K562 (cell line): ENCODE measurements around the gene SPTBN4. TPM values are rescaled to one million over a fixed set of nuclear protein-coding genes. Genes with fewer than 3 reads are reported as not detected.

Source experiments
- ATAC-seq: fragments of 200-7000 bp; cut with Tn5 transposase; 3 replicates; pipeline ENCODE4 v1.9.1; 2020; ENCODE audit warnings: moderate library complexity
- BruUV-seq: library from RNA; stranded (reverse); fragments of 400-500 nt; replicated peaks from 2 replicates; lab custom pipeline; 2021; lab: Mats Ljungman, UMichigan
- CTCF ChIA-PET: fragments of 300-600 bp; formaldehyde crosslinking; extraction: SDS; loops from one replicate; lab custom pipeline; 2021; ENCODE audit warnings: low intra/inter-chr PET ratio; lab: Yijun Ruan, JAX
- POLR2A ChIA-PET: fragments of 300-600, 350-650 bp; sonication (Branson Sonifier 250); formaldehyde crosslinking; extraction: SDS; loops from one replicate; lab custom pipeline; 2021; ENCODE audit warnings: antibody characterized with exemption, inconsistent platforms; lab: Yijun Ruan, JAX
- DNase-seq, 4 experiments: peaks; one replicate each; pipeline versions ENCODE4 v3.0.0 to v3.0.0-alpha.2; 2011 to 2018; ENCODE audit warnings: low spot score in 3 of 4, mixed read lengths in 3 of 4; ENCODE audit errors: extremely low read depth in 1 of 4
- FAIRE-seq: peaks from 2 replicates; lab custom pipeline; 2011; peaks lifted over from hg19 to GRCh38; lab: Jason Lieb, UNC
- H2AFZ ChIP-seq: 2 replicates; pipeline ENCODE4 v1.6.0; 2011; ENCODE audit warnings: low read depth, low read length, control low read depth, inconsistent platforms
- H3K27ac ChIP-seq: fragments of 200-600 bp; 3 replicates; pipeline ENCODE4 v1.8.0; 2011; ENCODE audit warnings: low read depth, mild to moderate bottlenecking, control low read depth, inconsistent platforms, low read length, moderate library complexity, mixed read lengths; ENCODE audit errors: extremely low read depth
- H3K27me3 ChIP-seq, 2 experiments: fragments of 300-600 bp in 1 of 2; 2 replicates in 1 of 2; 3 replicates in 1 of 2; pipeline versions ENCODE4 v1.6.0 to v1.8.0; 2011; ENCODE audit warnings: inconsistent platforms in 2 of 2, low read length in 2 of 2, mild to moderate bottlenecking in 1 of 2, mixed read lengths in 1 of 2, moderate library complexity in 1 of 2; ENCODE audit not compliant: control insufficient read depth in 2 of 2, insufficient read depth in 2 of 2
- H3K36me3 ChIP-seq: fragments of 300-600 bp; 3 replicates; pipeline ENCODE4 v1.8.0; 2011; ENCODE audit warnings: mild to moderate bottlenecking, low read length, inconsistent platforms; ENCODE audit not compliant: control insufficient read depth, insufficient read depth
- H3K4me1 ChIP-seq, 2 experiments: fragments of 200-600 bp in 1 of 2; replicated peaks in 1 of 2; 2 replicates in 1 of 2; 3 replicates in 1 of 2; pipeline versions ENCODE4 v1.5.1 to v1.8.0; 2011; ENCODE audit warnings: inconsistent platforms in 2 of 2, low read length in 2 of 2, mild to moderate bottlenecking in 1 of 2, mixed read lengths in 1 of 2, moderate library complexity in 1 of 2; ENCODE audit not compliant: control insufficient read depth in 2 of 2, insufficient read depth in 2 of 2
- H3K4me2 ChIP-seq: 2 replicates; pipeline ENCODE4 v1.6.1; 2011; ENCODE audit warnings: low read length, control low read depth, inconsistent platforms, mixed read lengths; ENCODE audit not compliant: insufficient read depth
- H3K4me3 ChIP-seq: fragments of 200-600 bp; sonication (generic), shearing (Covaris generic); 2 replicates; pipeline ENCODE4 v1.5.1; 2016; ENCODE audit warnings: control low read depth, inconsistent platforms
- H3K79me2 ChIP-seq: fragments of 200-600 bp; 3 replicates; pipeline ENCODE4 v1.8.0; 2011; ENCODE audit warnings: low read length, inconsistent platforms; ENCODE audit not compliant: control insufficient read depth, insufficient read depth
- H3K9ac ChIP-seq, 2 experiments: 2 replicates each; pipeline versions ENCODE4 v1.6.0 to v1.6.1; 2011; ENCODE audit warnings: low read depth in 2 of 2, low read length in 2 of 2, control low read depth in 1 of 2, inconsistent platforms in 1 of 2, mild to moderate bottlenecking in 1 of 2, mixed read lengths in 1 of 2; ENCODE audit not compliant: insufficient read depth in 1 of 2
- H3K9me1 ChIP-seq: one replicate; pipeline ENCODE4 v1.6.0; 2011; ENCODE audit warnings: inconsistent platforms, mild to moderate bottlenecking, low read length, moderate library complexity; ENCODE audit not compliant: control insufficient read depth, insufficient read depth
- H3K9me3 ChIP-seq: replicated peaks from 2 replicates; pipeline ENCODE4 v1.5.1; 2011; ENCODE audit warnings: low read depth, low read length, inconsistent platforms; ENCODE audit not compliant: control insufficient read depth, insufficient read depth
- H4K20me1 ChIP-seq: replicated peaks from 2 replicates; pipeline ENCODE4 v1.6.1; 2011; ENCODE audit warnings: low read length, inconsistent platforms, mixed read lengths; ENCODE audit not compliant: control insufficient read depth, insufficient read depth
- ARNT ChIP-seq, 2 experiments: fragments of 450-650 bp; IDR thresholded peaks; 2 replicates each; pipeline ENCODE4 v1.6.1; 2016; ENCODE audit warnings: mild to moderate bottlenecking in 1 of 2
- ATF1 ChIP-seq, 2 experiments: fragments of 450-650 bp in 1 of 2; IDR thresholded peaks; 2 replicates each; pipeline ENCODE4 v1.6.1; 2016; ENCODE audit warnings: missing compliant biosample characterization in 1 of 2, missing genetic modification characterization in 1 of 2
- NFIC ChIP-seq: fragments of 450-650 bp; IDR thresholded peaks from 2 replicates; pipeline ENCODE4 v1.6.1; 2017; ENCODE audit warnings: mild to moderate bottlenecking, inconsistent platforms
- NR1H2 ChIP-seq: sonication (generic); formaldehyde crosslinking; IDR thresholded peaks from 2 replicates; pipeline ENCODE4 v1.4.0; 2020; ENCODE audit warnings: mild to moderate bottlenecking, missing genetic modification reagents
- NR2C1 ChIP-seq, 2 experiments: fragments of 450-650 bp; IDR thresholded peaks; 2 replicates each; pipeline ENCODE4 v1.6.1; 2017; ENCODE audit warnings: mild to moderate bottlenecking in 2 of 2, antibody characterized with exemption in 1 of 2, inconsistent platforms in 1 of 2, missing compliant biosample characterization in 1 of 2, missing genetic modification characterization in 1 of 2
- NR4A1 ChIP-seq, 2 experiments: fragments of 250-450 bp in 1 of 2; fragments of 450-650 bp in 1 of 2; sonication (Bioruptor Pico) in 1 of 2; IDR thresholded peaks; 2 replicates each; pipeline versions ENCODE4 v1.4.0 to v1.6.1; 2016 to 2020; ENCODE audit warnings: mild to moderate bottlenecking in 2 of 2, missing compliant biosample characterization in 1 of 2, missing genetic modification characterization in 1 of 2, moderate library complexity in 1 of 2
- POU5F1 ChIP-seq: fragments of 150-350 bp; IDR thresholded peaks from 2 replicates; pipeline ENCODE4 v1.6.1; 2014; ENCODE audit warnings: borderline replicate concordance, low read length, low read depth, mild to moderate bottlenecking; ENCODE audit not compliant: partially characterized antibody
- RAD51 ChIP-seq: fragments of 450-650 bp; IDR thresholded peaks from 2 replicates; pipeline ENCODE4 v1.7.1; 2016; ENCODE audit warnings: low read depth, mild to moderate bottlenecking, borderline replicate concordance
- SIN3B ChIP-seq: fragments of 450-650 bp; IDR thresholded peaks from 2 replicates; pipeline ENCODE4 v1.6.1; 2017; ENCODE audit warnings: low read depth, mild to moderate bottlenecking, moderate library complexity
- TAF7 ChIP-seq: fragments of 450-650 bp; IDR thresholded peaks from 2 replicates; pipeline ENCODE4 v1.6.1; 2016; ENCODE audit warnings: missing genetic modification characterization, missing compliant biosample characterization
- TEAD1 ChIP-seq, 2 experiments: fragments of 450-650 bp in 1 of 2; sonication (generic) in 1 of 2; formaldehyde crosslinking; IDR thresholded peaks; 2 replicates each; pipeline versions ENCODE4 v1.4.0 to v1.8.0; 2020 to 2022; ENCODE audit warnings: mild to moderate bottlenecking in 2 of 2, missing genetic modification reagents in 1 of 2
- ZNF165 ChIP-seq: fragments of 250-450 bp; sonication (Bioruptor Pico); IDR thresholded peaks from 2 replicates; pipeline ENCODE4 v1.4.0; 2020; ENCODE audit warnings: borderline replicate concordance
- WGBS: fragments of 100-300 bp; shearing (Covaris generic); methylation state at CpG from one replicate; pipeline ENCODE4 v1.1.6; 2016; ENCODE audit warnings: low coverage, mixed read lengths; ENCODE audit not compliant: insufficient coverage; ENCODE audit errors: missing lambda C conversion rate; 5-methylcytosine and 5-hydroxymethylcytosine counted together
- in situ Hi-C: fragments of 300-500 bp; cut with MboI; formaldehyde crosslinking; loops from 4 replicates; pipeline ENCODE4 v1.15.0; 2018; ENCODE audit warnings: inconsistent platforms, mixed read lengths
- intact Hi-C: fragments of 100-400 bp; cut with micrococcal nuclease; formaldehyde crosslinking; loops from 2 replicates; pipeline ENCODE4 v1.14.2; 2022
- polyA plus RNA-seq, 8 experiments: library from polyadenylated mRNA; depleted of rRNA in 4 of 8; stranded (reverse) in 5 of 8; unstranded in 3 of 8; fragments of >200 nt; fragmentation: Nextera tagmentation in 2 of 8; fragmentation: Illumina TruSeq in 1 of 8; extraction: Ambion mirVana in 2 of 8; extraction: Trizol in 1 of 8; gene quantifications; 2 replicates each; pipeline versions ENCODE4 v1.2.1 to v1.2.3, GENCODE V29; 2011 to 2014; ENCODE audit warnings: inconsistent platforms in 1 of 8, missing spikeins in 1 of 8
- total RNA-seq, 7 experiments: library from RNA; depleted of rRNA in 6 of 7; stranded (reverse); fragments of >200 nt in 6 of 7; fragmentation: Illumina TruSeq in 2 of 7; extraction: Trizol in 2 of 7; gene quantifications; 2 replicates each; pipeline versions ENCODE4 v1.2.1 to v1.2.3, GENCODE V29; 2011 to 2021; ENCODE audit warnings: low replicate concordance in 1 of 7
- TF ChIP-seq, protein P1 (sequence below): fragments of 250-450 bp; sonication (Bioruptor Pico); IDR thresholded peaks from 2 replicates; pipeline ENCODE4 v1.8.0; 2022; ENCODE audit warnings: moderate library complexity, mild to moderate bottlenecking, inconsistent platforms
- TF ChIP-seq, protein P2 (sequence below): IDR thresholded peaks from 2 replicates; pipeline ENCODE4 v1.6.1; 2012; ENCODE audit warnings: low read depth, low read length, improper control_type of control experiment, borderline replicate concordance
- TF ChIP-seq, protein P3 (sequence below): fragments of 450-650 bp; conservative IDR thresholded peaks from 2 replicates; pipeline ENCODE4 v1.6.1; 2016; ENCODE audit warnings: missing genetic modification characterization, low read depth, mild to moderate bottlenecking, missing compliant biosample characterization, moderate library complexity

SPTBN4 gene
- total and polyA plus RNA-seq, 9 of the 15 experiments (the other 6 are each of a cell fraction or from before 2014, with no cell fraction given), result 0.01 to 1.5 (median 0.86) TPM

DNA sequence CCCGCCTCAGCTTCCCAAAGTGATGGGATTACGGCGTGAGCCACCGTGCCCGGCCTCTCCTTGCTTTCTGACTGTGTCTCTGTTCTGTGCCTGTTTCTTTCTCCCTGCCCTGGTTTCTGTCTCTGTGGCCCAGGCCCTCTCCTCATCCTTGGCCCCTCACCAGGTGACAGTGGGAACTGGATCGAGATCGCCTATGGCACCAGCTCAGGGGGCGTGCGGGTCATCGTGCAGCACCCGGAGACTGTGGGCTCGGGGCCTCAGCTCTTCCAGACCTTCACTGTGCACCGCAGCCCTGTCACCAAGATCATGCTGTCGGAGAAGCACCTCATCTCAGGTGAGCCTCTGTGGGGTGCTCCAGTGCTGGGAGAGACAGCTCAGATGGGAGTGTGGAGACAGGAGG, 119.8 kb downstream of the SPTBN4 start:
- POLR2A ChIA-PET, result interaction anchor here (1.7 to 1.9 kb wide), 2 partner anchors 8 to 16 kb away, joined by 5 to 6 read pairs; no protein-coding TSS in a partner anchor
- CTCF ChIA-PET, result no interaction called here
- H3K9ac ChIP-seq, result no peak overlapping the region; a peak in 1 of 4 replicates
- ATAC-seq, result no peak
- no peak overlapping the region for H2AFZ ChIP-seq
- no peak for DNase-seq
- TF ChIP-seq SIN3B, result no peak
- TF ChIP-seq POU5F1, result no peak
- TF ChIP-seq ZNF165 (CRISPR knock-in tag), result no peak
- no peak for TF ChIP-seq NR4A1 (CRISPR knock-in tag; IDR thresholded peaks at IDR 0.05)
- no peak for TF ChIP-seq NR4A1 (tag; IDR thresholded peaks at IDR 0.05)
- TF ChIP-seq ARNT (IDR thresholded peaks at IDR 0.05), result no peak
- TF ChIP-seq NFIC, result no peak
- TF ChIP-seq, protein P1, sequence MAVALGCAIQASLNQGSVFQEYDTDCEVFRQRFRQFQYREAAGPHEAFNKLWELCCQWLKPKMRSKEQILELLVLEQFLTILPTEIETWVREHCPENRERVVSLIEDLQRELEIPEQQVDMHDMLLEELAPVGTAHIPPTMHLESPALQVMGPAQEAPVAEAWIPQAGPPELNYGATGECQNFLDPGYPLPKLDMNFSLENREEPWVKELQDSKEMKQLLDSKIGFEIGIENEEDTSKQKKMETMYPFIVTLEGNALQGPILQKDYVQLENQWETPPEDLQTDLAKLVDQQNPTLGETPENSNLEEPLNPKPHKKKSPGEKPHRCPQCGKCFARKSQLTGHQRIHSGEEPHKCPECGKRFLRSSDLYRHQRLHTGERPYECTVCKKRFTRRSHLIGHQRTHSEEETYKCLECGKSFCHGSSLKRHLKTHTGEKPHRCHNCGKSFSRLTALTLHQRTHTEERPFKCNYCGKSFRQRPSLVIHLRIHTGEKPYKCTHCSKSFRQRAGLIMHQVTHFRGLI (CRISPR knock-in tag), result no peak
- no peak for TF ChIP-seq TAF7 (tag)
- TF ChIP-seq NR2C1 (IDR thresholded peaks at IDR 0.05), result no peak
- TF ChIP-seq NR2C1 (tag; IDR thresholded peaks at IDR 0.05), result no peak
- no peak for TF ChIP-seq ATF1 (CRISPR knock-in tag; IDR thresholded peaks at IDR 0.05)
- TF ChIP-seq ATF1 (tag; IDR thresholded peaks at IDR 0.05), result no peak
- TF ChIP-seq RAD51, result no peak
- no peak for TF ChIP-seq NR1H2 (CRISPR knock-in tag)
- TF ChIP-seq, protein P2, sequence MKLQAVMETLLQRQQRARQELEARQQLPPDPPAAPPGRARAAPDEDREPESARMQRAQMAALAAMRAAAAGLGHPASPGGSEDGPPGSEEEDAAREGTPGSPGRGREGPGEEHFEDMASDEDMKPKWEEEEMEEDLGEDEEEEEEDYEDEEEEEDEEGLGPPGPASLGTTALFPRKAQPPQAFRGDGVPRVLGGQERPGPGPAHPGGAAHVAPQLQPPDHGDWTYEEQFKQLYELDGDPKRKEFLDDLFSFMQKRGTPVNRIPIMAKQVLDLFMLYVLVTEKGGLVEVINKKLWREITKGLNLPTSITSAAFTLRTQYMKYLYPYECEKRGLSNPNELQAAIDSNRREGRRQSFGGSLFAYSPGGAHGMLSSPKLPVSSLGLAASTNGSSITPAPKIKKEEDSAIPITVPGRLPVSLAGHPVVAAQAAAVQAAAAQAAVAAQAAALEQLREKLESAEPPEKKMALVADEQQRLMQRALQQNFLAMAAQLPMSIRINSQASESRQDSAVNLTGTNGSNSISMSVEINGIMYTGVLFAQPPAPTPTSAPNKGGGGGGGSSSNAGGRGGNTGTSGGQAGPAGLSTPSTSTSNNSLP, result no peak
- no peak for TF ChIP-seq TEAD1 (CRISPR knock-in tag; IDR thresholded peaks at IDR 0.05)
- TF ChIP-seq, protein P3, sequence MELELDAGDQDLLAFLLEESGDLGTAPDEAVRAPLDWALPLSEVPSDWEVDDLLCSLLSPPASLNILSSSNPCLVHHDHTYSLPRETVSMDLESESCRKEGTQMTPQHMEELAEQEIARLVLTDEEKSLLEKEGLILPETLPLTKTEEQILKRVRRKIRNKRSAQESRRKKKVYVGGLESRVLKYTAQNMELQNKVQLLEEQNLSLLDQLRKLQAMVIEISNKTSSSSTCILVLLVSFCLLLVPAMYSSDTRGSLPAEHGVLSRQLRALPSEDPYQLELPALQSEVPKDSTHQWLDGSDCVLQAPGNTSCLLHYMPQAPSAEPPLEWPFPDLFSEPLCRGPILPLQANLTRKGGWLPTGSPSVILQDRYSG (tag), result no peak
- H3K4me2 ChIP-seq, result no peak overlapping the region
- no peaks in the 10 kb centered on the region for H3K9me3 ChIP-seq
- peaks cover 14% of the 10 kb centered on the region; the same call in 1 of the 3 replicates for H3K36me3 ChIP-seq
- no peaks in the 10 kb centered on the region for H3K79me2 ChIP-seq
- H3K4me1 ChIP-seq, result peaks cover 0 to 31% of the 10 kb centered on the region in 2 experiments; a peak in 2 of 5 replicates
- no peaks in the 10 kb centered on the region for H3K9me1 ChIP-seq
- no peaks in the 10 kb centered on the region for H4K20me1 ChIP-seq
- H3K27me3 ChIP-seq, result no peaks in the 10 kb centered on the region
- intact Hi-C loops, result no loop called here
- 89% methylated on average over 13 of the region's 14 CpGs for WGBS
- no peak overlapping the region for H3K27ac ChIP-seq
- in situ Hi-C loops, result no loop called here
- no peak overlapping the region for H3K4me3 ChIP-seq
- no TSS peak for BruUV-seq
- FAIRE-seq, result no peak
